ENCODE measurements around the gene ACO1.

- no peak for TF ChIP-seq EZH2 (IDR thresholded peaks at IDR 0.05)
- no peak for TF ChIP-seq CTCF (IDR thresholded peaks at IDR 0.05)
- TF ChIP-seq EZH2phosphoT487 (IDR thresholded peaks at IDR 0.05): no peak
Observed at GRCh38 chr9:32398207-32398606, 13.8 kb downstream of the ACO1 start.
